ENCODE data around the gene XXYLT1.

- TF ChIP-seq CTCF (IDR thresholded peaks at IDR 0.05 in 2 of 3, conservative IDR thresholded peaks at IDR 0.05 in 1 of 3; ENCODE audit: borderline replicate concordance in 1 of 3, insufficient read depth in 1 of 3, low read depth in 2 of 3, low read length in 2 of 3) (no peak), SP1 (IDR thresholded peaks at IDR 0.05; ENCODE audit: low read depth) (no peak), POLR2A (IDR thresholded peaks at IDR 0.05; ENCODE audit: borderline replicate concordance, extremely low read depth, insufficient read depth, insufficient read length) (no peak)
Observed at GRCh38 chr3:195104340-195104739, 166.6 kb downstream of the XXYLT1 start.

Data from HCT116 (cell line).